Stimulated activated CD4-positive, alpha-beta T cell treated with anti-CD3 and anti-CD28 coated beads, TNF-alpha, amount 100 ng/mL, for 48 hours (primary cell): Measurements from ENCODE around the gene RANBP9.
A peak's percentile ranks its signal among the peaks of the same experiment; 100 is the strongest.

Experiments
- DNase-seq, 3 donors: peaks; one replicate each; pipeline ENCODE4 v3.0.0-alpha.2; 2020; ENCODE audit warnings: low read depth in 3 of 3

Gene RANBP9

DNA sequence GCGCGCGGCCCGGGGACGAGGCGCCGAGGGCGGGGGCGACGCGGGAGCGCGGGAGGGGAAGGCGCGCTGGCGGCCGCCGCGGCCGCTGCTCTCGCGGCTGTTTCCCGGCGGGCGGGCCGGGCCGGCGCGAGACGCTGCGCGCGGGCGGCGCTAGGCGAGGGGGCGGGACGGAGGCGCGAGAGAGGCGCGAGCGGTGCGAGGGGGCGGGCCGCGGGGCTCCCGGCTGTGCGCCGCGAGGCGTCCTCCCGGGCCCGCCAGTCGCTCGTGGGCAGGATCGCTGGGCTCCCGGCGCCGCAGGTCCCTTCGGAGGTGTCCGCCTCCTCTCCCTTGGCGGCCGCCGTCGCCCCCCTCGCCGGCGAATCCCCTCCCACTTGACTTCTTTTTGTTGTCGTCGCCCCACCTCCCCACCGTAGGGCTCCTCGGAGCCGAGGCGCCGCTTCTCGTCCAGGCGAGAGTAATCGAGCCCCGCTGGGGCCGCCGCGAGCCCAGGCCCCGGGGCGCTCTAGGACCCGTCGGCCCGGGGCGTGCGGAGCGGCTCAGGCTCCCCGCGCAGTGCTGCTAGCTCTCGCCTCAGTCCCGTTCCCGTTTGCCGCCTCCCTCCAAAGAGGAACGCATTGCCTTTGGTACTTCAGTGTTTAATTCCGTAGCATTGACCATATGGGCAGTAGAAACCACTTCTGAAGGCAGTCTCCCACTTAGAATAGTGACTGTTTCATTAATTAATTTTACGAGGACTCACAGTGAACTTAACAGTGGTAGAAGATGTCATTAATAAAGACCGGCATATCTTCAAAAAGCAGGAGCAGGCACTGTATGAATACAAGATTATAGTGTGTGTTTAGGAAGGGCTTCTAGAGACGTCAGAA lies at the start of gene RANBP9:
TSS of gene RANBP9 (minus strand) at position 103 of the 866 bp plus-strand sequence. CDS start 330 bp downstream, outside the sequence.
- DNase-seq, result peak; percentile 71 to 77 (median 74)

DNA sequence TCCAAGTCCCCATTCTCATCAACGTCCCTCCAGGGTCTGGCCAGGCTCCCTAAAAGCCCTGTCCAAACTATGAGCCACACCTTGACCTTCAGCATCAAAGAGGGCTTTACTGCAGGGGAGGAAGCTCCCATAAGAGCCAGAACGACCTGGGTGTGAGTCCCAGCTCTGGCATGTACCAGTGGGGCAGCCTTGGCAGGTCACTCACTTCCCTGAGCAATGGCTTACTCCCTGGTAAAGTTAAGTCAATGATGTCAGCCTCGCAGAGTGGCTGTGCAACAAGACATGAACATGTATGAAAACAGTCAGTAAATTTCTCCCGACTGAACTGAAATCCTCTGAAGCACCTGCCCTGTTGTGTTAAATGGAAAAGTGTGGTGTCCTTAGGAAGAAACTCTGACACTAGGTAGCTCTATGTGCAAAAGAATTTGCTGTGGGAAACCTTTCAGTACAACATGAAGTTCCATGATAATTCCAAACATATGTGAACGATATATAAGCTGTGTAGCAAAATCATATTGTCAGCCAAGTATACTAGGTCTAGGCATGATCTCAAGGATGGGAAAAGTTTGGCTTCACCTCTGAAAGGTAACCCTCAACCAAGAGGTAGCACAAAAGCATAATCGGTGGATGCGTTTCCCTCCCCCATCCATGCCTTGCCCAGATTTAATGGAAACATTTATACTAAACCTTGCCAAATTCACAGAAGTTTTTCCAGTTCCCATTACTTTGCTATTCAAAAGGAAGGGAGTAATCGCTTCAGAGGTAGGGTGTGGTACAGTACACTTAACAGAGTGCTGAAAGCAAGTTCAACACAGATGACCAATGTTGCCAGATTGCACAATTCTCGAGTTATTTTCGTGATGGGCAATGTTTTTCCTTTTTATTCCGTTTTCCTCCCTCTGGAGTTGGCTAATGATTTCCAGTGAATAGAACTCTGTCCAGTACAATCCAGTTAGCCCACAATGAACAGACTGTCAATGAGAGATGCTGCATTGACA lies 49.0 kb upstream of the RANBP9 start:
- DNase-seq, result no peak

DNA sequence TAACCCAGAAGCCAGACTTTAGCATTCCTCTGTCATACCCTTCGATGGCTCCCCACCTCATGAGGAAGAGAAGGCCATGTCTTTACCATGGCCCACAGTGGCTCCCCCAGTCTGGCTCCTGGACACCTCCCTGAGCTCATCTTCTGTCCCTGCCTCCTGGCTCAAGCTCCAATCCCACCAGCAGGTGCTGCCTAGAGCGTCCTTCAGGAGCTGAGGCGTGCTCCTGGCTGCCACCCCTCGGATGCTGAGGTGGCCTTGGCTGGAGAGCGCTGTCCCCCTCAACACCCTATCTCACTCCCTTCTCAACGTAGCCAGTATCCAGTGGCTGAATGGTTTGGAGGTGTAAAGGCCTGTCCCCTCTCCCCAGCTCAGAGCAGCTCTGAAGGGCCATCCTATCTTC lies 47.4 kb upstream of the RANBP9 start:
- DNase-seq, result no peak

DNA sequence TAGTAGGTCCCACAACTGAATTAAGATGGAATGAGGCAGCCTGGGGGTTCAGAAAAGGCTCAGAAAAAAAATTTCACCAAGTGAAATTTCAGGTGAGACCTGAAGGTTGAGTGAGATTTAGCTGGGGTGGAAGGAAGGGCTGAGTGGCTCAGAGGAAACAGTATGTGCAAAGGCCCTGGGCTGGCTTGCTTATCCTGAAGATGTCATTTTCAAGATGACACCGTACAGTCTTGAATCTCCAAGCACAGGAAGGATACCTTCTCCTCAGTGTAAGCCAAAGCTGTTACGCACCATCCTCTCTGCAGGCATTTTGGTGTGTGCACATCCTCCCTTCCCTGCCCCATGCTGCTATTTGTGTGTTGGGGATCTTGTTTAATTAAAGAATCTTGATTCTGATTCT lies 43.0 kb upstream of the RANBP9 start:
- DNase-seq, result no peak

DNA sequence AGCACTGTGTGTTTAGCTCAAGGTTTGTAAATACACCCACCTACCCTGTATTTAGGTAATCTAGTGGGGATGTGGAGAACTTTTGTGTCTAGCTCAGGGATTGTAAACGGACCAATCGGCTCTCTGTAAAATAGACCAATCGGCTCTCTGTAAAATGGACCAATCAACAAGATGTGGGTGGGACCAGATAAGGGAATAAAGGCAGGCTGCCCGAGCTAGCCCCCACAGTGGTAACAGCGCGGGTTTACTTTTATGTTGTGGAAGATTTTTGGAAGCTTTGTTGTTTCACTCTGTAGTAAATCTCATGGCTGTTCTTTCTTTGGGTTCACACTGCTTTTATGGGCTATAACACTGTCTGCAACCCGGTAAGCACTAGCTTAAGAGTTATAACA lies 32.1 kb upstream of the RANBP9 start:
- DNase-seq, result no peak

DNA sequence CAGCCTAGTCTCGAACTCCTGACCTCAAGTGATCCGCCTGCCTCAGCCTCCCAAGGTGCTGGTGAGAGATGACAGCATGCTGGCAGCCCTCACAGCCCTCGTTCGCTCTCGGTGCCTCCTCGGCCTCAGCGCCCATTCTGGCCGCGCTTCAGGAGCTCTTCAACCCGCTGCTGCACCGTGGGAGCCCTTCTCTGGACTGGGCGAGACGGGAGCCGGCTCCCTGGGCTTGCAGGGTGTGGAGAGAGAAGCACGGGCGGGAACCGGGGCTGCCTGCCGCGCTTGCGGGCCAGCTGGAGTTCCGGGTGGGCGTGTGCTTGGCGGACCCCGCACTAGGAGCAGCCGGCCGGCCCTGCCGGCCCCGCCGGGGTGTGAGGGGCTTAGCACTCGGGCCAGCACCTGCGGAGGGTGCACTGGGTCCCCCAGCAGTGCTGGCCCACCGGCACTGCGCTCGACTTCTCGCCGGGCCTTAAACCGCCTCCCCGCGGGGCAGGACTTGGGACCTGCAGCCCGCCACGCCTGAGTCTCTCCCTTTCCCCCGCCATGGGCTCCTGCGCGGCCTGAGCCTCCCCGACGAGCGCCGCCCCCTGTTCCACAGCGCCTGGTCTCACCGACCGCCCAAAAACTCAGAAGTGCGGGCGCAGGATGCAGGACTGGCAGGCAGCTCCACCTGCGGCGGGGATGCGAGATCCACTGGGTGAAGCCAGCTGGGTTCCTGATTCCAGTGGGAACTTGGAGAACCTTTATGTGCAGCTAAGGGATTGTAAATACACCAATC lies 31.5 kb upstream of the RANBP9 start:
- no peak for DNase-seq

DNA sequence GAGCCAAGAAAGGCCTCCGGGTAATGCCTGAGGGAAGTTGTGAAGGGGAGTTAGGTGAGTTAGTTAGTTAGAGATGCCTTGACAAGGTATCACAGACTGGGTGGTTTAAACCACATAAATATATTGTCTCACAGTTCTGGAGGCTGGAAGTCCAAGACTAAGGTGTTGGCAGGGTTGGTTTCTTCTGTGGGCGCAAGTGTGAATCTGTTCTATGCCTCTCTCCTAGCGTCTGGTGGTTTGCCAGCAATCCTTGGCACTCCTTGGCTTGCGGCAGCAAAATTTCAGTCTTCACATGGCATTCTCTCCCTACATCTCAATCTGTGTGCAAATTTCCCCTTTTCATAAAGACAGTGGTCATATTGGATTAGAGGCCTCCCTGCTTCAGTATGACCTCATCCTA lies 29.7 kb upstream of the RANBP9 start:
- DNase-seq, result no peak

DNA sequence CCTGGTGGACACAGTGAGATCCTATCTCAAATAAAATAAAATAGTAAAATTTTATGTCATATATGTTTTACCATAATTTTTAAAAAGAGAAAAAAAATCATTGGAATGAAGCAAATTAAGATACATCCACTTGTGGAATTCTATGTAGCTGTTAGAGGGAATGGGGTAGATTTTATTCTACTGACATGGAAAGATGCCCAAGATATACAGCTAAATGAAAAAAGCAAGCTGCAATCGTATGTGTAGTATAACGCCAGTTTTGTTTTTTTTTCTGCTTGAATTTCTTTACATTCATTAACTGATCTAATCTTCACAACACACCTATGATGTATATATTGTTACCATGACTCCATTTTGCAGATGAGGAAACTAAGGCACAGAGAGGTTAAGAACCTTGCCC lies 23.4 kb upstream of the RANBP9 start:
- DNase-seq, result no peak

DNA sequence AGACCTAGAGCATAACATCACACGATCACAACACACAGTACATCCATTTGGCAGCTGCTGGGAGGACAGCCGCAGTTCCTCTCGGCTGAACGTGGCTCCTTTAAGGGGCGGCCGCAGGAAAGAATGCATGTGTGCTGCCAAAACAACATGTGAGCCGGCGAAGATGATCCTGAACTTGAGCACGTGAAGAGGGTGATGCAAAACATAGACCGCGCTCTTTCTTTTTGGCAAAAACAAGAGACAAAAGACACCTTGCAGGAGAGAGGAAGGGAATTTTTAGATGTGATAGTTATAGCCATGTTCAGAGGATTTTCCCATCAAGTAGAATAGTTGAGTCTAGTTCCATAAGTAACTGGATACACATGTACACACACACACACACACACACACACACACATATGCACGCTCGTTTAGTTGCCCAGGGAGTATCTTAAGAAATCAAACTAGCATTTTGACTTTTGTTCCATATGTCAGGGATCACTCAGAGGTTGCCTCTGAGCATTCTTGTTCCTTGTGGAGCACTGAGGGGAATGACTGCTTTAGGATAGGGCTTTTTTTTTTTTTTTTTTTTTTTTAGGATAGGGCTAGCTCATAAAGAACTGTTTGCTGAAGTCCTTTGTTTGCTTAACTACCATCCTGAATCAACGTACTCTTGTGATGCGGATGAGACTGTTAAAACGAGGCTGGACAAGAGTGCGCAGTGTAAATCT lies 21.7 kb upstream of the RANBP9 start:
- no peak for DNase-seq

DNA sequence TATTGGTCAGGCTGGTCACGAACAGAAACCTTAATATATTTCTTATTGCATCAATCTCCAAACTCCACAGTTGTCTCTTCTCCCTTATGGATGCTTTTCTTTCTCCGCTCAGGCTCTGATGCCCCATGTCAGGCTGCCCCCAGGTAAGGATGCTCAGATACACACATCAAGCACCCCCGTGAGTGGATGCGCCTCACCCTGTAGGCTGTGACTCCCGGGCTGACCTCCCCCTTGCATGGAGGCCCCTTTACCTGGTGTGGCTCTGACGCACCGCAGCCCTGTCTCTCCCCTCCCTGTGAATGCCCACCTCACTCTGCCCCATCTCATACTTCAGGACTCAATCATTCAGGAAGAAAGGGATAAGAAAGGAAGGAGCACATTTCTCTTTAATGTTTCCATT lies 19.1 kb upstream of the RANBP9 start:
- DNase-seq, result no peak

DNA sequence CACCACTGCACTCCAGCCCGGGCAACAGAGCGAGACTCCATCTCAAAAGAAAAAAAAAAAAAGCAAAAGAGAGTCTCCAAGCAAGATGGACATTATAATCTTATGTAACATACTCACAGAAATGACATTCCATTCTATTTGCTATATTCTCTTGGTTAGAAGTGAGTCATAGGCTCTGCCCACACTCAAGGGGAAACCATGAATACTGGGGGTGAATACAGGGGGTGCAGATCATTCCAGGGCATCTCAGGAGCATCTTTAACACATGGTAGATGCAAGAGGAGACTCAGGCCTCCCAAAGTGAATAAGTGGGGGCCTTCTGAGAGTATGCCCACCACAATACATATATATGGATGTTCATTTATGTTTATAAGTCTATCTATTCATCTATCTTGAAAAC lies 18.3 kb upstream of the RANBP9 start:
- no peak for DNase-seq

DNA sequence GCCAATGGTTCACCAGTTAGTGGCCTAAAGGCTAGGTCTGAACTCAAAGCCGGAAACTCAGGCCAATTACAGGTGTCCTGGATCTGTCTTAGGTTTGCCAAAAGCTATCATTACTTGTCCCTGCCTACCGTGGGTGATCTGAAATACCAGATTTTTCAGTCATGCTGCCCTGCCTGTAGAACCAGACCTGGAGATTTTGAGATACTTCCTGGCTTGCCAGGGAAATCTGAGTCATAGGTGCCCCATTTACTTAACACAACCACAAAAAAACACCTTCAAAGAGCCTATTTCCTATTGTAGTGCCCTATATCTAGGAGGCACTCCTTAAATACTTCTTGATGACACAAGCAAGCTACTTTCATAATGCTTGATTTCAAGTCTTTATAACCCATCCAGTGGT lies 13.9 kb upstream of the RANBP9 start:
- peak in 1 of 3 donors; percentile 20 for DNase-seq

DNA sequence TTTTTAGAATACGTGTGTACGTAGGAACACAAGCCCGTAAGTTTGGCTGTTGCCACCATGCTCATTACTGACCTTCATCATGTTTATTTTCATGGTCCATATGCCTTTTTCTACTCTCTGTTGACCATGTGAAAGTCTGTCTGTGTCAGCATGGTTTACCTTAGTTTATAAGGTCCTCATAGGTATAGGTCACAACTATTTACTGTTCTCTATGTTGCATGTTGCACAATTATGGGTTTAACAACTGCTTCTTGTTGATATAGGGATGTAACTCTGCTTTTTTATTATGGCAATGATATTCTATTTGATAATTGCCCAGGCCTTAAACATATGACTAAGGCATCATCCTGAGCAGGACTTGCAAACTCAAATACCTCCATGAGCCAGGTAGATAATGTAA lies 13.4 kb upstream of the RANBP9 start:
- no peak for DNase-seq

DNA sequence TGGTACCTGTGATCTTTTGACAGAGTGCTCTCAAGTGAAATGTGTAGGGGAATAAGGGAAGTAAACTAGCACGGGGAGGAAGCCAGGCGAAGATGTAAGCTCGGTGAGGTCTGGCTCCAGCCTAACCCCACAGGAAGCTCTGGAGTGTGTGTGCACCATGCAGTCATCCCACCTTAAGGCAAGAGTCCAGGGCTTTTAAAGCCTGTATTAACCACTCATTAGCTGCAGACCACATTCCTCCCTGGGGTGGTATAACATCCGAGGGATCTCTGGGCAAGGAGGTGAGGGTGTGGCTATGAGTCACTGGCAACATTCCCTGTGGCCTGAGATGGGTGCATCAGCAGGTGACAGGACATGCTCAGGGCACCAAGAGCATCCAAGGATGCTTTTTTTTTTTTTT lies 12.5 kb upstream of the RANBP9 start:
- DNase-seq, result no peak

DNA sequence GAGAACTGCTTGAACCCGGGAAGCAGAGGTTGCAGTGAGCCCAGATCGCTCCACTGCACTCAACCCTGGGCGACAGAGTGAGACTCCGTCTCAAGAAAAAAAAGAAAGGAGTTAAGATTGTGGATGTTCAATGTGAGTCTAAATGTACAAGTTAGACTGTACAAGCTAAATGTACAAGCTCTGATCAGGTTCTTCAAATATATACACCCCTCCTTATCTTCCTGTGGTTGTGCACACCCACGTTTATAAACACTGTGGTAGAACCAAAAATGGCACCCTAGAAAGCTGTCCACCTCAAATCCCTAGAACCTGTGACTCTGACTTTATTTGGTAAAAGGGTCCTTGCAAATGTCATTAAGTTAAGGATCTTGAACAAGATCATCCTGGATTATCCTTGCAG lies 11.2 kb upstream of the RANBP9 start:
- DNase-seq, result no peak

DNA sequence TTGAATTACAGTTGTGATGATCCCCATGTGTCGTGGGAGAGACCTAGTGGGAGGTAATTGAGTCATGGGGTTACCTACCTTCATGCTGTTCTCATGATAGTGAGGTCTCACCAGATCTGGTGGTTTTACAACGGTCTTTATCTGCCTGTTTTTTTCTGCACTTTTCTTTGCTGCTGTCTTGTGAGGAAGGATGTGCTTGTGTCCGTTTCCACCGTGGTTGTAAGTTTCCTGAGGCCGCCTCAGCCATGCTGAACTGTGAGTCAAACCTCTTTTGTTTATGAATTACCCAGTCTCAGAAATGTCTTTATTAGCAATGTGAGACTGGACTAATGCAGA lies 6.5 kb upstream of the RANBP9 start:
- DNase-seq, result no peak

DNA sequence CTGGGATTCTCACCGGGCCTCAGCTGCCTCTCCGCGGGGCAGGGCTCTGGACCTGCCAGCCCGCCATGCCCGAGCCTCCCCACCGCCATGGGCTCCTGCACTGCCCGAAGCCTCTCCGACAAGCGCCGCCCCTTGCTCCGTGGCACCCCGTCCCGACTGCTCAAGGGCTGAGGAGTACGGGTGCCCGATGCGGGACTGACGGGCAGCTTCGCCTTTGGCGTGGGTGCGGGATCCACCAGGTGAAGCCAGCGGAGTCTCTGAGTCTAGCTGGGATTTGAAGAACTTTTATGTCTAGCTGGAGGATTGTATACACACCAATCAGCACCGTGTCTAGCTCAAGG lies 5.3 kb upstream of the RANBP9 start:
- DNase-seq, result no peak

DNA sequence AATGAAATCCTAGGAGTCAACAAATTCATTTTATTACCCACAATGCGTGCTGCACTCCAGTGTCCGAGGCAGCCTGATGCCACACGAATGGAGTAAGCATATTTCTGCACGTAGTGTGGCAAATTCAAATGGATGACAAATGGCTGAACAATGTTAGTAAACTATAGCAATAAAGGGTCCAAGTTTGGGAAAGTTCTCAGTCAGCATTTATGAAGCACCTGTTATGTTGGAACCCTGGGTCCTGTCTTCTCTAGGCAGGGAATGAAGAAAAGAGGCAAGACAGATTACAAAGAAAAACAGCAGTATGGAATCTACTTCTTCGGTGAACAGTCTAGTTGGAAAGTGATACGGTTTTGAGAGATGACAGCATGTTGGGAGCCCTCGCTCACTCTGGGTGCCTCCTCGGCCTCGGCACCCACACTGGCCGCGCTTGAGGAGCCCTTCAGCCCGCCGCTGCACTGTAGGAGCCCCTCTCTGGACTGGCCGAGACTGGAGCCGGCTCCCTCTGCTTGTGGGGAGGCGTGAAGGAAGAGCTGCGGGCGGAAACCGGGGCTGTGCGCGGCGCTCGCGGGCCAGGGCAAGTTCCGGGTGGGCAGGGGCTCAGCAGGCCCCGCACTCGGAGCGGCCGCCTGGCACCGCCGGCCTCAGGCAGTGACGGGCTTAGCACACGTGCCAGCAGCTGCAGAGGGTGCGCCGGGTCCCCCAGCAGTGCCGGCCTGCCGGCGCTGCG lies 4.8 kb upstream of the RANBP9 start:
- no peak for DNase-seq

DNA sequence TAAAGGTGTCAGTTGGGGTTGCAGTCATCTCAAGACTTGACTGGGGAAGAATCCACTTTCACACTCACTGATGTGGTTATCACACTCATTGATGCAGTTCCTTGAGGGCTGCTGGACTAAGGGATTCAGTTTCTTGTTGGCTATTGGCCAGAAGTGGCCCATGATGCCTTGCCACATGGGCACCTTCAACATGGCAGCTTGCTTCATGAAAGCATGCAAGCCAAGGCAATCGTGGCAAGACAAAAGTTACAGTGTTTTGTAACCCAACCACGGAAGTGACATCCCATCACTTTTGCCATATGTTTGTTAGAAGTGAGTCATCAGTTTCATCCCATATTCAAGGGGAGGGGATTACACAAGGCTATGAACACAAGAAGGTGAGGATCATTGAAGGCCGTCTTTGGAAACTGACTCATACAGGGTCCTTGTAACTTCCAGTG lies 3.8 kb upstream of the RANBP9 start:
- peak in 2 of 3 donors; percentile 31 to 36 for DNase-seq

DNA sequence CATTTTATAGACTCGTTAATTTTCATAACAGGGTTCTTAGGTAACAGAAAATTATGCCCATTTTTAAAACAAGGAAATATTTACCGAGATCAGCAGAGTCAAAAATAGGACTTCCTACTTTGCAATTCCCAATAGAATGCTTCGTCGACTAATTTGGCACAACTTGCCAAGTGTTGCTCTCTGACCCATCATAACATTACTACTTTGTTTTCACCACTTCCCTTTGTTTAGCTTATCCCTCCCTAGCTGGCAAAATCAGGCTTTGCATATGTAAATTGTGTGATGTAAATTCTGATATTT lies 914 bp upstream of the RANBP9 start:
- DNase-seq, result no peak

DNA sequence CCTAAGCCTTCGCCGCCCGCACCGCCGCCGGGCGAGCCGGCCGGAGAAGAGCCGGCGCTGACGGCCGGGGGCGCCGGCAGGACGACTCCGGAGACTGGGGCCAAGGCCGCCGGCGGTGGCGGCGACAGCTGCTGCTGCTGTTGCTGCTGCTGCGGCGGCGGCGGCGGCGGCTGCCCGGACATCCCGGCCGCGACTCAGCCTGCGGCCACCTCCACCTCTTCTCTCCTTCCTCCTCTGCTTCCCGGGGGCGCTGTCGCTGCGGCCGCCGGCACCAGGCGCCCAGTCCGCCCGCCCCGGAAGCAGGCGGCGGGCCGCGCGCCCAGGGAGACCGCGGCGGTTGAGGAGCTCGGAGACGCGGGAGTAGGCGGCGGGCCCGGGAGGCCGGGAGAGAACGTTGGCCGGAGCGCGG lies 307 bp downstream of the RANBP9 start:
- DNase-seq, result peak in 2 of 3 donors; percentile 53 to 54
